ENCODE results near the gene TPP1. TPM values are rescaled to one million over a fixed set of nuclear protein-coding genes. Genes with fewer than 3 reads are reported as not detected.

The TPP1 gene
- total and polyA plus RNA-seq, 2 of the 13 experiments (the other 11 are each of a cell fraction or from before 2014, with no cell fraction given): 13.9 to 74.6 TPM

DNA sequence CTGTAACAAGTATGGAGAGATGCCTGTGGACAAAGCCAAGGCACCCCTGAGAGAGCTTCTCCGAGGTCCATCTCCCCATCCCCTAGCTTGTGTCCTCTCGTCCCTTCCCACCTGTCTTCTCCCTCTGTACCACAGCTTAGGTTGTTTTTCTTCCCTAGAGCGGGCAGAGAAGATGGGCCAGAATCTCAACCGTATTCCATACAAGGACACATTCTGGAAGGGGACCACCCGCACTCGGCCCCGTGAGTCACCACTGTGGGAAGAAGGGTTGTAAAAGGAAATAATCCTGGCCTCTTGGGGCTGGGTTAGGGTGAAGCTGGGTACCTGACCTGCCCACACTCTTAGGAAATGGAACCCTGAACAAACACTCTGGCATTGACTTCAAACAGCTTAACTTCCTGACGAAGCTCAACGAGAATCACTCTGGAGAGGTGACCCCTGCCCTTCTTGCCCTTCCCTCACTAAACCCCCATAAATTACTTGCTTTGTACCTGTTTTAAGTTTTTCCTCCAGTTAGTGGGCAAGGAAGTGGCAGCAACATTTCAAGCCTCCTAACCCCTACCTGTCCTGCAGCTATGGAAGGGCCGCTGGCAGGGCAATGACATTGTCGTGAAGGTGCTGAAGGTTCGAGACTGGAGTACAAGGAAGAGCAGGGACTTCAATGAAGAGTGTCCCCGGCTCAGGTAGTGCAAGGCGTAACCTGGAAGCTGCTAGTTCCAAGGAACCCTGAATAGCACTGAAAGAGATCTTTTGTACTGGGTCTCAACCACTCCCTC, 10.3 kb downstream of the TPP1 start:
- POLR2A ChIA-PET: interaction anchor here (2.1 kb wide), 1 partner anchor 10 kb away, joined by 6 read pairs; the partner anchor contains the start of gene TPP1
- Histone ChIP-seq H3K9me3 (ENCODE audit: low read length) (no peaks in the 10 kb centered on the region), H3K36me3 (replicated peaks in 1 of 2; ENCODE audit: control insufficient read depth in 1 of 2, insufficient read depth in 2 of 2, low read length in 2 of 2) (peaks cover 21 to 37% of the 10 kb centered on the region in 2 experiments), H3K4me2 (ENCODE audit: low read depth, low read length) (no peak overlapping the region), H3K9ac (ENCODE audit: insufficient read depth, low read depth, low read length) (no peak overlapping the region), H3K4me3 (replicated peaks in 1 of 3; ENCODE audit: insufficient read depth in 1 of 3, low read depth in 2 of 3, low read length in 3 of 3) (no peak overlapping the region), H4K20me1 (ENCODE audit: insufficient read depth, low read length) (no peaks in the 10 kb centered on the region), H3K27me3 (ENCODE audit: control insufficient read depth in 1 of 2, insufficient read depth in 2 of 2, low read length in 2 of 2) (no peaks in the 10 kb centered on the region; a peak in 1 of 5 replicates), H2AFZ (ENCODE audit: low read length) (no peak overlapping the region), H3K4me1 (ENCODE audit: insufficient read depth, low read length) (peaks cover 61% of the 10 kb centered on the region), H3K79me2 (ENCODE audit: insufficient read depth, low read length) (peaks cover 36% of the 10 kb centered on the region), H3K27ac (ENCODE audit: extremely low read length, insufficient read depth, low read length) (no peak overlapping the region)
- TF ChIP-seq EZH2 (conservative IDR thresholded peaks at IDR 0.05; ENCODE audit: low read depth, low read length): no peak
- TF ChIP-seq PRPF4 (IDR thresholded peaks at IDR 0.05; ENCODE audit: low read depth, low read length, poor library complexity, severe bottlenecking): no peak
- no peak for TF ChIP-seq HNRNPLL (IDR thresholded peaks at IDR 0.05; ENCODE audit: low read depth, low read length, poor library complexity, severe bottlenecking)
- no peak for TF ChIP-seq HES4 (CRISPR knock-in tag; IDR thresholded peaks at IDR 0.05; ENCODE audit: borderline replicate concordance)
- no peak for TF ChIP-seq ZNF224 (CRISPR knock-in tag; IDR thresholded peaks at IDR 0.05)
- no peak for TF ChIP-seq E2F5 (CRISPR knock-in tag; conservative IDR thresholded peaks at IDR 0.05)
- no peak for TF ChIP-seq TARDBP (CRISPR knock-in tag; IDR thresholded peaks at IDR 0.05)
- TF ChIP-seq TERF1 (CRISPR knock-in tag; IDR thresholded peaks at IDR 0.05): no peak
- no peak for TF ChIP-seq ZNF841 (CRISPR knock-in tag; IDR thresholded peaks at IDR 0.05; ENCODE audit: borderline replicate concordance)
- no peak for TF ChIP-seq ARNTL (CRISPR knock-in tag; IDR thresholded peaks at IDR 0.05)
- TF ChIP-seq CBX5 (CRISPR knock-in tag; IDR thresholded peaks at IDR 0.05; ENCODE audit: borderline replicate concordance): no peak
- TF ChIP-seq, protein P1, sequence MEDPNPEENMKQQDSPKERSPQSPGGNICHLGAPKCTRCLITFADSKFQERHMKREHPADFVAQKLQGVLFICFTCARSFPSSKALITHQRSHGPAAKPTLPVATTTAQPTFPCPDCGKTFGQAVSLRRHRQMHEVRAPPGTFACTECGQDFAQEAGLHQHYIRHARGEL (CRISPR knock-in tag; IDR thresholded peaks at IDR 0.05): no peak
- TF ChIP-seq HIC2 (CRISPR knock-in tag; IDR thresholded peaks at IDR 0.05; ENCODE audit: low read depth): no peak
- TF ChIP-seq IKZF1 (IDR thresholded peaks at IDR 0.05): no peak
- TF ChIP-seq ZNF274 (CRISPR knock-in tag; IDR thresholded peaks at IDR 0.05): no peak
- TF ChIP-seq ZNF160 (CRISPR knock-in tag; IDR thresholded peaks at IDR 0.05): no peak
- CTCF ChIA-PET (ENCODE audit: low intra/inter-chr PET ratio, low total read pairs): no interaction called here
- in situ Hi-C loops (cut with HindIII; ENCODE audit: extremely low pct_ligation_motif_present, low pct_unique_long_range_greater_than_20kb) (loop anchor here (10.0 kb wide), 1 partner anchor 124 kb away; the partner anchor contains the start of genes ARFIP2 and TIMM10B), intact Hi-C loops (cut with micrococcal nuclease; ENCODE audit: unreplicated experiment) (no loop called here)
- no peak for FAIRE-seq
- no TSS peak for BruUV-seq (replicated peaks)
- ATAC-seq: no peak
- 92% methylated on average over 14 of the region's 14 CpGs for WGBS (ENCODE audit: low lambda C conversion rate)
- DNase-seq (ENCODE audit: low spot score): no peak

Data from HepG2 (cell line).